AG04449 (cell line): ENCODE results near the gene ZNF296.
A peak's percentile ranks its signal among the peaks of the same experiment; 100 is the strongest.

ENCODE experiments used
- CTCF ChIA-PET: fragments of 350-600 bp; formaldehyde crosslinking; extraction: SDS; loops from one replicate; lab custom pipeline; 2021; ENCODE audit warnings: antibody characterized with exemption; lab: Yijun Ruan, JAX
- POLR2A ChIA-PET: fragments of 400-600, 350-600 bp; formaldehyde crosslinking; extraction: SDS; loops from one replicate; lab custom pipeline; 2020; ENCODE audit warnings: antibody characterized with exemption, inconsistent platforms; lab: Yijun Ruan, JAX
- DNase-seq: peaks from one replicate; pipeline ENCODE4 v3.0.0-alpha.2; 2010; ENCODE audit warnings: low read depth, low spot score
- H3K4me3 ChIP-seq: 2 replicates; pipeline ENCODE4 v1.5.1; 2011; ENCODE audit warnings: low read depth, mild to moderate bottlenecking, control low read depth, low read length
- TF ChIP-seq, protein P1 (sequence below): IDR thresholded peaks from one replicate; pipeline ENCODE4 v1.5.1; 2011; ENCODE audit warnings: mild to moderate bottlenecking, moderate library complexity, low read length, control low read depth, inconsistent platforms; ENCODE audit not compliant: insufficient read depth; ENCODE audit errors: missing control alignments

The ZNF296 gene

GRCh38 chr19:45059258-45059965, 16.9 kb downstream of the ZNF296 start:
- TF ChIP-seq, protein P1, sequence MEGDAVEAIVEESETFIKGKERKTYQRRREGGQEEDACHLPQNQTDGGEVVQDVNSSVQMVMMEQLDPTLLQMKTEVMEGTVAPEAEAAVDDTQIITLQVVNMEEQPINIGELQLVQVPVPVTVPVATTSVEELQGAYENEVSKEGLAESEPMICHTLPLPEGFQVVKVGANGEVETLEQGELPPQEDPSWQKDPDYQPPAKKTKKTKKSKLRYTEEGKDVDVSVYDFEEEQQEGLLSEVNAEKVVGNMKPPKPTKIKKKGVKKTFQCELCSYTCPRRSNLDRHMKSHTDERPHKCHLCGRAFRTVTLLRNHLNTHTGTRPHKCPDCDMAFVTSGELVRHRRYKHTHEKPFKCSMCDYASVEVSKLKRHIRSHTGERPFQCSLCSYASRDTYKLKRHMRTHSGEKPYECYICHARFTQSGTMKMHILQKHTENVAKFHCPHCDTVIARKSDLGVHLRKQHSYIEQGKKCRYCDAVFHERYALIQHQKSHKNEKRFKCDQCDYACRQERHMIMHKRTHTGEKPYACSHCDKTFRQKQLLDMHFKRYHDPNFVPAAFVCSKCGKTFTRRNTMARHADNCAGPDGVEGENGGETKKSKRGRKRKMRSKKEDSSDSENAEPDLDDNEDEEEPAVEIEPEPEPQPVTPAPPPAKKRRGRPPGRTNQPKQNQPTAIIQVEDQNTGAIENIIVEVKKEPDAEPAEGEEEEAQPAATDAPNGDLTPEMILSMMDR, result peak; percentile 74
- no peak overlapping the region for H3K4me3 ChIP-seq
- DNase-seq, result no peak
- POLR2A ChIA-PET, result interaction anchor here (0.6 to 0.9 kb wide), 2 partner anchors 37 to 96 kb away, joined by 3 read pairs; no protein-coding TSS in a partner anchor
- CTCF ChIA-PET, result interaction anchor here (0.5 to 5.2 kb wide), 27 partner anchors 9 to 543 kb away, joined by 3 to 85 read pairs (median 5); partner anchors contain the start of genes APOE, BLOC1S3, CLASRP and GEMIN7

- no peak overlapping the region for H3K4me3 ChIP-seq
- ChIA-PET CTCF (interaction anchor here (0.6 to 5.2 kb wide), 13 partner anchors 9 to 542 kb away, joined by 3 to 85 read pairs (median 6); partner anchors contain the start of gene CLASRP), POLR2A (no interaction called here)
- DNase-seq, result no peak
- TF ChIP-seq, protein P1, result no peak
Measured at GRCh38 chr19:45058622-45059159, 17.6 kb downstream of the ZNF296 start.

DNA sequence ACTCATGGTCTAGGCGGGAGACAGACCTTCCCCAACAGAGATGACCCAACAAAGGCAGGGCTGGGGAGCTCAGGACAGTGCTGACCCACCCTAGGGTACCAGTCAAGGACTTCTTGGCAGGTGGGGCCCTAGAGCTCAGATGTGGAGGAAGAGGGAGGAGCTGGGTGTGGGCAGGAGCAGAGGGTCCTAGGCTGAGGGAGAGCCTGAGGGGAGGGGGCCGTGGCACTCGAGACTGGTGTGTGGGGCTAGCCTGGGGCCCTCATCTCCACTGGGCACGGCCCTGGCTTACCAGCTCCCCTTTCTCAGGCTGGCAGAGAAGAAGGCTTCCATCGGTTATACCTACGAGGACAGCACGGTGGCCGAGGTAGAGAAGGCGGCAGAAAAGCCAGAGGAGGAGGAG, 18.8 kb downstream of the ZNF296 start:
- DNase-seq, result no peak
- no peak overlapping the region for H3K4me3 ChIP-seq
- ChIA-PET CTCF (interaction anchor here (1.1 to 1.6 kb wide), 3 partner anchors 15 to 40 kb away, joined by 3 to 6 read pairs (median 3); no protein-coding TSS in a partner anchor), POLR2A (interaction anchor here (0.7 to 1.3 kb wide), 2 partner anchors 14 to 18 kb away, joined by 3 to 4 read pairs; partner anchors contain the start of gene CLASRP)
- TF ChIP-seq, protein P1, result no peak

- ChIA-PET CTCF (interaction anchor here (1.1 to 1.6 kb wide), 3 partner anchors 14 to 40 kb away, joined by 3 to 6 read pairs (median 3); no protein-coding TSS in a partner anchor), POLR2A (interaction anchor here (0.7 to 1.3 kb wide), 2 partner anchors 13 to 18 kb away, joined by 3 to 4 read pairs; partner anchors contain the start of gene CLASRP)
- TF ChIP-seq, protein P1, result no peak
- no peak overlapping the region for H3K4me3 ChIP-seq
- no peak for DNase-seq
Measured at GRCh38 chr19:45056831-45057230, 19.4 kb downstream of the ZNF296 start.

GRCh38 chr19:45051929-45052579, 24.2 kb downstream of the ZNF296 start:
- no peak for DNase-seq
- no peak overlapping the region for H3K4me3 ChIP-seq
- TF ChIP-seq, protein P1, result no peak
- POLR2A ChIA-PET, result no interaction called here
- CTCF ChIA-PET, result interaction anchor here (0.9 to 3.7 kb wide), 3 partner anchors 8 to 126 kb away, joined by 3 to 27 read pairs (median 3); partner anchors contain the start of gene TRAPPC6A
